UCSD-AML1 (cell line): Measurements from ENCODE around the gene UBE2D4.
"Not testable (repeated sequence)": the region's sequence is repeated elsewhere in the genome, so short reads cannot be mapped to it uniquely, and the experiment has no call there.

ENCODE experiments used
- DNase-seq: peaks from one replicate; lab custom pipeline; 2025; ENCODE audit not compliant: unreplicated experiment; lab: John Stamatoyannopoulos, UW

The UBE2D4 gene

DNA sequence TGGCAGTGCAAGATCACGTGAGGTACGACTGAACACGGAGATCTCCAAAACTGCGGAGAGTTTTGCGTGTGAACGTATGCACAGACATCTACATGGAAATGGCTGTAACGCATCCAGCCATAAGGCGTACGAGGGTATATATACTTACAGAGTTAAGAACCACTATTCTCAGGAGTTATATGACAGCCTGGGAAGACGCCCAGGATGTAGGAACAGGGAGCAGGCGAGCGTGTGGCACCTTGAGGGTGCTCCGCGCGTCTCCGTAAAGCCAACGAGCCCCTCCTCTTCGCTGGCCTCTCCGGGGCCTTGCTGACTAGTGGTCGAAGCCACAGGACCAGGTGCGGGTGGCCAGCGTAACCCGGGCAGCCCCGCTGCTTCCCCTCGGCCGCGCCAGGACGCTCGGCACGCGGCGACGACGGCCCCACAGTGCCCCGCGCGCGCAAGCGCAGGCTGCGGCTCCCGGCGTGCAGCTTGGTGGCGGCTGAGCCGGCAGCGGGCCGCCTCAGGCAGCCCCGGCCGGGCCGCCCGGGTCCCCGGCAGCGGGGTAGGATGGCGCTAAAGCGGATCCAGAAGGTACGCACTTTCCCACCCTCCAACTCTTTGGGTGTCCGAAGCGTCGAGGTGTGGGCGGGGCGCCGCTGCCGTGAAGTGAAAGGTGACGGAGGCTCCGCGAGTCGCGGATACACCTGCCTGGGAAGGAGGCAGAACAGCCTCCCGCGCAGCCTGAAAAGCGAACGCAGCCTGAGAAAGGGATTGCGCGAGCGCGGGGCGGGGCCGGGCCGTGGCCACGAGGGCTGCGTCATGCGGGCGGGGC, at the start of gene UBE2D4:
Gene UBE2D4, plus strand, starts transcription at position 453 of the 814 bp plus-strand sequence. Its CDS starts 97 bp downstream, at position 550.
- DNase-seq, result peak; percentile 74

DNA sequence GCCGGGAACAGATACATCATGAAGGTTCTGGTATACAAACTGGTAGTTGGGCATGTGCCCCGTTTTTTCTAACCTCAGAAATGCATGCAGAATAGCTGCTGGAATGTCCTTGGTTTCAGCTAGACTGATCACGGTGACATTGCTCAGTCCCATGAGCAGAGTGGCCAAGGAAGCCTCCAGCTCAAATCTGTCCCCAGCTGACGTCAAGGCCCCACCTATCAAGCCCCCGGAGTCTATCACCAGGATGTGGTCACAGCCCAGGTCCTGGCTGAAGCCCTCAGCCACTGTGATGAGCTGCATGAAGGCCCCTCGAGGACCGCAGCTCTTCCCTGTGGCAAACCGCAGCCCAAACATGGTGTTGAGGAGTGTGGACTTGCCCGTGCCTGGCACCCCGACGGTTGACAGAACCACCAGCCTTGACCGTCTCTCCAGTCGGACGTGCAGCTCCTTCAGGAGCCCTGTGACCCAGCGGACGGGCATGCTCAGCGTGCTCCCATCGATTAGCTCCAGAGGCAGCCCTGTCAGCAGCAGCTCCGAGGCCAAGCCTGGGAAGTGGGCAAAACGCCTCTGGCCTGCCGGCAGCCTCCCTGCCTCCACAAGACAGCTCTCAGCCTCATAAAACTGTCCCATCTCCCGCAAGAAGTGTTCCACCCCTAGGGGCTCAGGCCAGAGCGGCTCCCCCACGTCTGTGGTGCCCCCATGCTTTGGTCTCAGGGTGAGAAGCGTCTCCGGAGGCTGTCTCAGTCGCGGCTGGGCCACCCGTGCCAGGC, 49.1 kb upstream of the UBE2D4 start:
- DNase-seq, result no peak

DNA sequence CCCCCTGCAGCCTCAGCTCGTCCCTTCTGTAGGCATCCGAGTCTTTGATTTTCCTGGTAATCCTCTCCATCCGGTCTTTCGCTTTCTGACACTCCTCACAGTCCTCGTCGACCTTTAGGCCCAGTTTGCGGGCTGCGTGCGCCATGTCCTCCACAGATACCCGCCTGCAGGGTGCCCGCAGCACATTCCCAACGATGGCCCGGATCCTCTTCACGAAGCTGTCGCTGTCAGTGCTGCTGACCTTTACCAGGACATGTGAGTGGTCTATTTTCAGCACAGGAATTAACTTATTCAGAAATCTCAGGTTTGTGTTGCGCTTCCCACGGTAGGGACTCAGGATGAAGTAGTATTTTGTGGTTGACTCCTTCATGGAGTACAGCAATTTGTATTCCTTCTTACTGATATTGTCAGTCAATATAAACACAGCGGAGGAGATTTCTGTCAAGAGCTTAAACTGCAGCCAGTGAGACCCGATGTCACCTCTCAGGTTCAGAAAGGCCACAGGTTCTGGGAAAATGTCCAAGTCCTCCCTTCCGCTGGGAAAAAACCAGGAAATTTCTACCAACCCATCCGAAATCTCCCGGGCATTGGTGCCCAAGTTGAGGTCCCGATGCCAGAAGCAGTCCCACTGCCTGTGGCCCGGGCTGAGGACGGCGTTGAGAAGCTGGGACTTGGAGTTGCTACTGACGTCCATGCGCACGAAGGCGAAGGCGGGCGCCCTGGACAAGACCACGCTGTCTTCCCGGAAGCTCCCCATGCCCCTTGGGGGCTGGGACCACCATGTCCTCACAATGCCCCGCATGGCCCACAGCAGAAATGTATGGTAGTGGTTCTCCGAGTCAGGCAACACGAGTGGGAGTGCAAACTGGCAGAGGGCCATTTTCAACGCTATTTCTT, 48.0 kb upstream of the UBE2D4 start:
- no peak for DNase-seq

DNA sequence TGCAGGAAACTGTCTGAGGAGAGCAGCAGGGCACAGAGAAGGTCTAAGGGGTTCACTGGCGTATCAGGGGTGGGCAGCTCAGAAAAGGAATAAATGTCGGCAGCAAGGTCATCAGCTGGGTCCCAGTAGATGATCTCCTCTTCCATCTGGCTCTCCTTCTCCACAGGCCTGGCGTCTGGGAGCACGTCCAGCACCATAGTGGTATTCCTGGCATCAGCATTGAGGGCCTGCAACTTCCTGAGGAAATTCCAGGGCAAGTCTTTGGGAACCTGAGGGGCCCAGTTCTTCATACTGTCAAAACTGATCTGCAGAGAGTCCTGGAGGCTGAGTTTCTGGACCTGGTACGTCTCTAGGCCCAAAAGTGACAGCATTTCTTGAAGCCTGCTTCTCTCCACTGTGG, 47.4 kb upstream of the UBE2D4 start:
- DNase-seq, result no peak

DNA sequence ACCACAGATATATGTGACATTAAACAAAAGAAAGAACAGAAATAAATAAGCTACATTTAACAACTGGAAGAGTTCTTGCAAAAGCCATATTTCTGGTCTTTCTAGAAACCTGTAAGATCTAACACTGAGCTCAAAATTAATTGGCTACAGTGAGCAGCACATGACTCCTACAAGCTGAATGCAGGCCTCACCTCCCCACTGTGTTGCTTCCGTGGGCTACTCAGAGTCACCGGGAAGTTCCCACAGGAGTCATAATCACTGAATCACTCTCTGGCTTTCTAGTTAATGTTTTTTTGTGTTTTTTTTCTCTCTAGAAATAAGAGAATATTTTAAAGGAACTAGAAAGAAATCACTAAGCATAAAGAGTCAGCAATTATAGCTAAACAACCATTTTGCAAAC, 46.8 kb upstream of the UBE2D4 start:
- no peak for DNase-seq

DNA sequence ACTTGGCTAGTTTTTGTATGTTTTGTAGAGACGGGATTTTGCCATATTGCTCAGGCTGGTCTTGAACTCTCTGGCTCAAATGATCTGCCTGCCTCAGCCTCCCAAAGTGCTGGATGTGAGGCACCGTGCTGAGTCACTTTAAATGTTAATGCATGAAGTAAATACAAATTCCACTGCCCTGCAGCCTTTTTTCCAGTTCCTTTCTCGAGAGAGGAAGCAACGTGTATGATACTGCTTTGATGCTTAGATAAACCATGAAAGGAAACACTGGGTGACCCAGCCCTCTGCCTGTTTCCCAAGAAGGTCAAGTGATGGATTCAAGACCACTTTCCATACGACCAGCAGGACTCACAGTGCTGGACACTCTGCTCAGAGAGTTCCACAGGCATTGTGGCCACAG, 45.6 kb upstream of the UBE2D4 start:
- DNase-seq, result no peak

DNA sequence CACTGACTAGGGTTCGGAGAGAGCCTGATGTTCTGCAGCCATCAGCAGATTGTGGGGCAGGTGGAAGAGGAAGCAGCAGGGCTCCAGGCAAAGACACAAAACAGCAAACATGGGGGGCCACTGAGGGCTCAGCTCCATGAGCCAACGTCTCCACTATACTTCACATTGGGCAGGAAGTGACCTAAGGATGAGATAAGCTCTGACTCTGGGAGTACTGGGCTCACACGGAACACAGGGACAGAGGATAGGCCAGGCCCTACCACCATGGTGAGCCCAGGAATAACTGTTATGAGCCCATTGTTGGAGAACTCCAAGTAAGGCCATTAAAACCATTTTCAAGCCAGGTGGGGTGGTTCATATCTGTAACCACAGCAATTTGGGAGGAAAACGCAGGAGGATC, 42.0 kb upstream of the UBE2D4 start:
- DNase-seq, result no peak

DNA sequence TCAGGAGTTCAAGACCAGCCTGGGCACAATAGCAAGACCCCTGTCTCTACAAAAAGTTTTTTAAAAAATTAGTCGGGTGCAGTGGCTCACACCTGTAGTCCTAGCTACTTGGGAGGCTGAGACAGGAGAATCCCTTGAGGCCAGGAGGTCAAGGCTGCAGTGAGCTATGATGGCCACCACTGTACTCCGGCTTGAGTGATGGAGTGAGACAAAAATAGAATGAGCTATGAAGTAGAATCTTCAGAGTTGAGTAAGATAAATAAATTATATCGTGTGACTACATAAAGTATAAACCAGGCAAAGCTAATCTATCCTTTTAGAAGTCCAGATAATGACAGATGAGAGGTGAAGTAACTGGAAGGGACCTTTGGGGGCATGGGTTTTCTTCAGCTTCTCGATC, 41.6 kb upstream of the UBE2D4 start:
- no peak for DNase-seq

DNA sequence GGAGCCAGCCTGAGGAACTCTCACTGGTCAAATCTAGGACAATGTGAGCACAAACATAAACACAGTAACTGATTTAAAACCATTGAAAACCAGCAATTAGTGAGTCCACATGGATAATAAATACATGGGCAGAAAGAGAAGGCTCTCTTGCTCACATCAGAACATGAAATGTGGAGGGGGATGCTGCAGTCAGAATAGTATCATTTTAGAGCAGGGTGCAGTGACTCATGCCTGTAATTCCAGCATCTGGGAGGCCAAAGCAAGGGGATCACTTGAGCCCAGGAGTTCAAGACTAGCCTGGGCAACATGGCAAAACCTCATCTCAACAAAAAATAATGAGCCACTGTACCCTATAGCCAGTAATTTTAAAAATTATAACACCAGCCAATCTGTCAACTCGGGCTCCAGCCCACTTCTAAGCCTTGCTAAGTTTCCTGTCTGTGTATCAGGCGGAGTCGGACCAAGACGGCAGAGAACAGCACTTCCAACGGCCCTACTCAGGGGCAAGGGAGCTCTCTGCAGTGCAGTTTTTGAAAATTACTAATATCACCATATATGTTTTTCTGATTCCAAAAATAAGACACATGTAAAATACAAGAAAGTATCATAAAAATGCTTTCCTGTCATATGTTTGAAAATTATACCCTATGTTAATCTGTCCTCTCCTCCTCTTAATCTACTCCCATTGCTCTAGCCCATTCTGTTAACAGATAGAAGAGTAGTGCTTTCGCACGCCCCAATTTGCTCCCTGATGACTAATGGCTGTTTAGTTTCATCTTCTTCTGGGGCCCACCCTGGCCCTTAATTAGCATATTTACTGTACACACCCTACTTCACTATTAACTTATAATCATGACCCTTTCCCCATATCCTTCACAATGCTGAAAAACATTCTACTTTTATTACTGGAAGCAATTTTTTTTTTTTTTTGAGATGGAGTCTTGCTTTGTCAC, 37.0 kb upstream of the UBE2D4 start:
- no peak for DNase-seq

DNA sequence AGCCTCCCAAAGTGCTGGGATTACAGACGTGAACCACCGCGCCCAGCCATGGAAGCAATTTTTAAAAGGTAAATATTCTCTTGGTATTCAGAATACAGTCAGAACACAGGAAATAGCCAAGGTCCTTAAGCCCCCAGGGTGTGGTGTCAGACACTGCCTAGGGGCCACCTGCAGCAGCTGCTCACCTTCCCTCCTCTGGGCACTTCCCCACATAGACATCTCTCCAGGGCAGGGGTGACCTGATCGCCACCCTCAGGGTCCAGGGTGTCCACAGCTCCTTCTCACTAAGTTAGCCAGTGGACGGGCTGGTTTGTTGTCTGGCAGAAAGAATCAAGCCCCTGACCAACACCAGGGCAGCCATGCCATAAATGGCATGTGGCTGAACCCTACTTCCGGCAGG, 35.8 kb upstream of the UBE2D4 start:
- no peak for DNase-seq

DNA sequence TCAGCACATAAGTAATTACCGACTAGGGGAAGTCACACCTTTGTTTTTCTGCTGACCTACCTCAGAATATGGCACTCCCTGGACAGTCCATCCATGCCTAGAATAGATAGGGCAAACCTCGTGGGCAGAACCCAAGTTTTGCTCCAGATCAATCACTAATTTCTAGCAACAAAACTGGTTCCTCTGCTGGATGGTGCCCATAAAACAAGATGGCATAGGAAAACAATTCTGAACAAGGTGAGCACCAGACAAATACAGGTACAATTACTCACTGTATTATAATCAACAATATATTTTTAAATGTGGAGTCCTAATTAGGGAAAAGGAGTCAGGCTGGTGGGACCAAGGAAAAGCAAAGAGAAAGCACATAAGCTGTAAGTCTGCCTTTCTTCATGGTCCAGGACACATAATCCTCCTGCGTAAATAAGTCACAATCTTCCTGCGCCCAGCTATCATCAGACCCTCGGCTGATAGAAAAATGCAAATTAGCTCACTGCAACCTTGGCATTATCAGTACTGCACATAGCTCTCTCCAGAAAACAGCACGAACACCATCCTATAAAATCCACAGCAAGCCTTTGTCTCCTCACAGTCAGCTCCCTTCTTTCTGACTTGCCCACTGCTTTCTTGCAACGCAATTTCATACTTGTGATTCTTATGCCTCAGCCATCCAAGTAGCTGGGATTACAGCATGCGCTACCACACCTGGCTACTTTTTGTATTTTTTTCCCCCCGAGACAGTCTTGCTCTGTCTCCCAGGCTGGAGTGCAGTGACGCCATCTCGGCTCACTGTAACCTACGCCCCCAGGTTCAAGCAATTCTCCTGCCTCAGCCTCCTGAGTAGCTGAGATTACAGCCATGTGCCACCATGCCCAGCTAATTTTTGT, 34.9 kb upstream of the UBE2D4 start:
- no peak for DNase-seq

DNA sequence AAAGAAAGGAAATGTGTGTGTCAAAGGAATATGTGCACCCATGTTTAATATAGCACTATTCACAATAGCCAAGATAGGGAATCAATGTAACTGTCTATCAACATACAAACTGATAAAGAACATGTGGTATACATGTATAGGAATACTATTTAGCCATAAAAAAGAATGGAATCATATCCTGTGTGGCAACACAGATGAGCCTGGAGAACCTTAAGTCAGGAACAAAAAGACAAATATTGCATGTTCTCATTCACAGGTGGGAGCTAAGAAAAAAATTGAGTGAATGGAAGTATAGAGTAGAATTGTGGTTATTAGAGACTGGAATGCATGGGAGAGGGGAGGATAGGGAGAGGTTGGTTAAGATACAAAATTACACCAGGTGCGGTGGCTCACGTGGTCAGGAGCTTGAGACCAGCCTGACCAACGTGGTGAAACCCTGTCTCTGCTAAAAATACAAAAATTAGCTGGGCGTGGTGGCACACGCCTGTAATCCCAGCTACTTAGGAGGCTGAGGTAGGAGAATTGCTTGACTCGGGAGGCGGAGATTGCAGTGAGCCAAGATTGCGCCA, 30.3 kb upstream of the UBE2D4 start:
- no peak for DNase-seq

DNA sequence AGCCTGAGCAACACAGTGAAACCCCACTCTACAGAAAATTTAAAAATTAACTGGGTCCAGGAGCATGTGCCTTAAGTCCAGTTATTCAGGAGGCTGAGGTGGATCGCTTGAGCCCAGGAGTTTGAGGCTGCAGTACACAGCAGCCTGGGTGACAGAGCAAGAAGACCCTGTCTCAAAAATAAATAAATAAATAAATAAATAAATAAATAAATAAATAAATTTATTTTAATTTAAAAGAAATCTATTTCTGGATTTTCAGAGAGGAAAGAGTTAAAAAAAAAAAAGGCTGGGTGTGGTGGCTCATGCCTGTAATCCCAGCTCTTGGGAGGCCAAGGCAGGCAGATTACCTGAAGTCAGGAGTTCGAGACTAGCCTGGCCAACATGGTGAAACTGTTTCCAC, 27.7 kb upstream of the UBE2D4 start:
- not testable (repeated sequence) for DNase-seq

DNA sequence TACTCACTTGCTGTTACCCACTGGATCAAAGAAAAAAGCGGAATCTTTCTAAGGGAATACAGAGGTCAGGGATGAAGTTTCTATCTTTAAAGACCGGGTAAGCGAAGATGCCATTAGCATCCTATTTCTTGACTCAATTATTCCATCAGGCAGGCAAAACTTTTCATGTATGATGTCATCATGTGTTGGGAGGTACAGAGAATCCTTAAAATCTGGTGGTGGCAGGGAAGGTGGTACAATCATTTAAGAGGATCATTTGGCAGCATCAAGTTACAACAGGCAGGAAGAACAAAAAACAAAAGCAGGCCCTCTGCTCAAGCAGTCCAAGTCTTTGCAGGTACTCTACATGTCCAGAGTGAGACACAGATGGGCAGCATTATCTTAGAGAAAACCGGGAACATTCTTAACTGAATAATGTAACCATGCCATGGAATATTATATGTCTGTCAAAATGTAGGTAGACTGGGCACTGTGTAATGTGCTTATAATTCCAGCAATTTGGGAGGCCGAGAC, 23.6 kb upstream of the UBE2D4 start:
- no peak for DNase-seq

DNA sequence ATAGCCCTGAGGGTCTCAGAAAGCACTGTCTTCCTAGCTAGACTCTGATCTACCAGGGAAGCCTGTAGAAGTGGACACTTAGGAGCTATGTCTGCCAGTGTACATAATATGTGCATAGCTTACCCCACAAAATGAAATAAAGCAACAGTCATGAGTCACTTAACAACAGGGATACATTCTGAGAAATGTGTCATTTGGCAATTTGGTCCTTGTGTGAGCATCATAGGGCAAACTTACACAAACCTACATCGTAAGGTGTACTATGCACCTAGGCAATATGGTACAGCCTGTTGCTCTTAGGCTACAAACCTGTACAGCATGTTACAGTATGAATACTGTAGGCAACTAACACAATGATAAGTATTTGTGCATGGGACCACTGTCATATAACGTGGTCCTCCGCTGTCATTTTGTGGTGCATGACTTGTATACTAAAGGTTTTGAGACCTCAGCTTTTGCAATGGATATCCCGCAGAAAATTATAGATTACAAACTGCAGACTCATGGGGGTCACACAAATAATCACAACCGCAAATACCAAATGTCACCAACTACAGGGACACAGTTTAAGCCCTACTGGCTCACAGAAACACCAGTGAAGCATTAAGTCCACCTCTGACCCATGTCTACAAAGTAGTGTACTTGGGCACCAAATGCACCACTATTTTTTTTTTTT, 21.6 kb upstream of the UBE2D4 start:
- DNase-seq, result no peak

DNA sequence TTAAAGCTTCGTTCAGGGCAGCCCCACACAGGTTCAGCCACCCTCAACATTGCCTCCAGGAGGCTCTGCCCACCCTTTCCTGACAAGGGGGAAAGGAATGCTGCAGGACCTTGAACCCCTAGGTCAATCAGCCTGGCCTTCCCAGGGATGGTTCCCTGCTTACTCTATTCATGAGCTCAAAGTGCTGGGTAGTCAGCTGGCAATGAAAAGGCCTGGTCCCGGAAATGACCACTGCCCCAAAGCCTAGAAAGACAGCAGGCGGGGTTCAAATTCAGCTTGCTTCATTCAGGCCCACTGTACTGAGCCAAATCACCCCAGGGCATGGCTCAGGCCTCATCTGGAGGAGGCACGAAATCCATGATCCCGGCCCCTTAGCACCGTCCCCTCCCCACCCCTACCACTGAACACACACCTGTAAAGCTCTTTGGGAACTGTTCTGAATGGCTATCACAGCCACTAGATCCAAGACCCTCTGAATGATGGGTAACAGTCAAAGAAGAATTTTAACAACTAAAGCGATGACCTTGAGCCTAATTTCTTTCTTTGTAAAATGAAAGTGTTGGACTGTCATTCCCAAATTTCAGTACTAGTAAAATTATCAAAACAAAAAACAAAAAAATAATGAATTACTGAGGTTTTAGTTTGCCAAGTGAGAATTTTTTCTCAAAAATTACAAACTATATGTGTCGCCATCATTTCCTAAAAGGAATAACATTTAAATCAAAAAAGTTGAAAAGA, 20.9 kb upstream of the UBE2D4 start:
- DNase-seq, result no peak

DNA sequence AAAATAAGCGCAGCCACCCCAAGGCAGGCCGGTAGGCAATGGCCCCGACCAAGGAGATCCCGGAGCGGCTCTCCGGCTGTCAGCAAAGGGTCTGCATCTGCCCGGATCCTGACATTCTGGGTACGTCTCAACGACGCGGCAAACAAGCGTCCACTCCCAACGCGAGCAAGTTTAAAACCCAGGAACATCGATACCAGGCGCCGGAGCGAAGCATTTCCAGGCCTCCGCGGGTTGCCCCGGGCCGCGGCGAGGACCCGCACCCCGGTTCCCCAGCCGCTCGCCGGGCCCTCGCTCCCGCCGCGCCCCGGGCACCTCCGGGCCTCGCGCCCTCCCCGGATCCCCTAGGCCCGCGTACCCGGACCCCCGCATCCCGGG, 20.3 kb upstream of the UBE2D4 start:
- DNase-seq, result peak; percentile 16
